ENCODE data around the gene SIGLEC10.

SIGLEC10 gene

DNA sequence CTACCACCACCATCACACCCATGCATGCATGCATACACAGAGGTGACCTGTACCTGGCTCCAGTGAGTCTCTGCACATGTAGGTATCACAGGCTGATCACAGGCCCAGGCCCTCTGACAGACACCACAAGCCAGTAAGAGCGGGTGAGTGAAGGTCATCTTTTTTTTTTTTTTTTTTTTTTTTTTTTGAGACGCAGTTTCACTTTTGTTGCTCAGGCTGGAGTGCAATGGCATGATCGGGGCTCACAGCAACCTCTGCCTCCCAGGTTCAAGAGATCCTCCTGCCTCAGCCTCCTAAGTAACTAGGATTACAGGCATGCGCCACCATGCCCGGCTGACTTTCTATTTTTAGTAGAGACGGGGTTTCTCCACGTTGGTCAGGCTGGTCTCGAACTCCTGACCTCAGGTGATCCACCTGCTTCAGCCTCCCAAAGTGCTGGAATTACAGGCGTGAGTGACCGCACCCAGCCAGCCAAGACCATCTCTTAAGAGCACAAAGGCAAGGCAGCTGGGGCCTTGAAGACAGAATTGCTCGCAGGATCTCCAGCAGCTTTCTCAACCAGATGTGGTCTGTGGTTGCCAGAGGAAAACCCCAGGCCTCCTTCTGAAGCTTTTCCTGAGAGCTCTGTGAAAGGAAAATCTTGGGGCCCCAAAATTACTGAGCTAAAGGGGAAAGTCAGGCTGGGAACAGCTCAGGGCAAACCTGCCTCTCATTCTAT lies 41.8 kb downstream of the SIGLEC10 start:
- Histone ChIP-seq H3K27me3 (ENCODE audit: insufficient read depth, low read depth, severe bottlenecking) (no peaks in the 10 kb centered on the region), H3K27ac (no peak overlapping the region), H3K9me3 (ENCODE audit: severe bottlenecking) (no peaks in the 10 kb centered on the region), H3K36me3 (no peaks in the 10 kb centered on the region), H3K4me3 (ENCODE audit: low read depth, low read length) (no peak overlapping the region)
- no peak for DNase-seq
- TF ChIP-seq, protein P1, sequence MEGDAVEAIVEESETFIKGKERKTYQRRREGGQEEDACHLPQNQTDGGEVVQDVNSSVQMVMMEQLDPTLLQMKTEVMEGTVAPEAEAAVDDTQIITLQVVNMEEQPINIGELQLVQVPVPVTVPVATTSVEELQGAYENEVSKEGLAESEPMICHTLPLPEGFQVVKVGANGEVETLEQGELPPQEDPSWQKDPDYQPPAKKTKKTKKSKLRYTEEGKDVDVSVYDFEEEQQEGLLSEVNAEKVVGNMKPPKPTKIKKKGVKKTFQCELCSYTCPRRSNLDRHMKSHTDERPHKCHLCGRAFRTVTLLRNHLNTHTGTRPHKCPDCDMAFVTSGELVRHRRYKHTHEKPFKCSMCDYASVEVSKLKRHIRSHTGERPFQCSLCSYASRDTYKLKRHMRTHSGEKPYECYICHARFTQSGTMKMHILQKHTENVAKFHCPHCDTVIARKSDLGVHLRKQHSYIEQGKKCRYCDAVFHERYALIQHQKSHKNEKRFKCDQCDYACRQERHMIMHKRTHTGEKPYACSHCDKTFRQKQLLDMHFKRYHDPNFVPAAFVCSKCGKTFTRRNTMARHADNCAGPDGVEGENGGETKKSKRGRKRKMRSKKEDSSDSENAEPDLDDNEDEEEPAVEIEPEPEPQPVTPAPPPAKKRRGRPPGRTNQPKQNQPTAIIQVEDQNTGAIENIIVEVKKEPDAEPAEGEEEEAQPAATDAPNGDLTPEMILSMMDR (IDR thresholded peaks at IDR 0.05; ENCODE audit: low read depth, low read length): no peak

DNA sequence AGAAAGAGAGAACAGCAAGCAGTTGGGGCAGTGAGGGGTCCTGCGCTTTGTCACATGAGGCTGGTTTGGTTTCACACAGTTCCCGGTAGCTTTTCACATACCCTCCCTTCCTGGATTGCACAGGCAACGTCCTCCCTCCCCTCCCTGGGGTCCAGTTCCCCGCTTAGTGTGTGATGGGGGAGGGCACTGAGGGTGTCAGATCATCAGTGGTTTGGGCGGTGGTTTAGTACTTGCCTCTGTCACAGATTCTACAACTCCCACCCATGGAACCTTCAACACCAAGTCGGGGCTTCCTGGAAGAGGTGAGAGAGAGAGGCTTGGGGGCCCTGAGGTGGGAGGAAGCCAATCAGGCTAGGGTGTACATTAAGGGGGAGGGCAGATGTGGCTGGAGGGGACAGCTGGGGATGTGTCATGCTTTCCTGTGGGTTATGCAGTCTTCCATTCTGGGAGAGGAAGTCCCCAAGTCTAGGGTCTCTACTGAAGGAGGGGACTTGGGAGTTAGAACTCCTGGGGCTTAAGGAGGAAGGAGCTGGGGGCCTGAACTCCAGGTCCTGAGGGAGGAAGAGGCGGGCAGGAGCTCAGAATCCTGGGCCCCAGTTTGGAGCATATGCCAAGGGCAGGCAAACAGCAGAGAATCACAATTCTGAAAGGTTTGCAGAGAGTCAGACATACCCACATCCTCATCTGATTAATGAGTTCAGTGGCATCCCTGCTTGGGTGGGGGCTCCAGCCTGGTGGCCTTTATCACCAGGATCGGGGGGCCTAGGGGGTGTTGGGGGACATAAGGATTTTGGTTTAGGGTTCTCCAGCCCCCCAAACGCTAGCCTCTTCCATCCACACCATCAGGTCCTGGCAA lies 44.6 kb downstream of the SIGLEC10 start, which contains the start of gene NKG7:
TSS of gene NKG7 (minus strand) at position 6 of the 856 bp plus-strand sequence. CDS start 119 bp downstream, outside the sequence.
- Histone ChIP-seq H3K4me3 (ENCODE audit: low read depth, low read length) (no peak within 1 kb of the TSS), H3K27me3 (ENCODE audit: insufficient read depth, low read depth, severe bottlenecking) (no peaks in the 10 kb centered on the region), H3K27ac (no peak within 1 kb of the TSS), H3K9me3 (ENCODE audit: severe bottlenecking) (no peaks in the 10 kb centered on the region), H3K36me3 (no peaks in the 10 kb centered on the region)
- TF ChIP-seq, protein P1 (IDR thresholded peaks at IDR 0.05; ENCODE audit: low read depth, low read length): no peak
- no peak for DNase-seq

DNA sequence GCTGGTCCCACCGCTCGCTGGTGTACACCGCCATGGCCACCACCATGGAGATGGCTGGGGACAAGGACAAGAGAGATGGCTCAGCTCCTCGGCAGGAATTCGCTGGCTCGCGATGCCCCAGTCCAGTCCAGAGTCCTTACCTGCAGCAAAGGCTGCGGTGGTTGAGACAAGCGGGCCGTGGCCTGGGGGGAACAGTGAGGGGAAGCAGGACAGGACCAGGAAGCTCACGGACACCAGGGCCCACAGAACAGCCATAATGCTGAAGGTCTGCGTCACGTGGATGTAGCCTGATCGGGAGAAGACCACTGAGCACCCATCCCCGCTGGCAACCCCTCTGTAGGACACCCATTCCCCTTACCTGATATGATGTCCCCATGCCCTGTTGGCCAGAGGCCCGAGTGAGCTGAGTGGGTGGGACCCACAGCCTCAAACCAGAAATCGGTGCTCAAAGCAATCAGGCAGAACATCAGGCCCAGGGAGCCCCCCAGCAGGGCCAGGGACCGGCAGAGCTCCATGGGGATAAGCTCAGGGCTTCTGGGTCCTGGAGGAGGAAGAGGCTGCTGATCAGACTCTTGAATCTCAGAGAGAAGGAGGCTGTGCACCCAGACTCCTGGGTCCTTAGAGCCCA lies 45.3 kb downstream of the SIGLEC10 start:
- Histone ChIP-seq H3K36me3 (no peaks in the 10 kb centered on the region), H3K9me3 (ENCODE audit: severe bottlenecking) (no peaks in the 10 kb centered on the region), H3K4me3 (ENCODE audit: low read depth, low read length) (no peak overlapping the region), H3K27me3 (ENCODE audit: insufficient read depth, low read depth, severe bottlenecking) (no peaks in the 10 kb centered on the region), H3K27ac (no peak overlapping the region)
- TF ChIP-seq, protein P1 (IDR thresholded peaks at IDR 0.05; ENCODE audit: low read depth, low read length): no peak
- no peak for DNase-seq

DNA sequence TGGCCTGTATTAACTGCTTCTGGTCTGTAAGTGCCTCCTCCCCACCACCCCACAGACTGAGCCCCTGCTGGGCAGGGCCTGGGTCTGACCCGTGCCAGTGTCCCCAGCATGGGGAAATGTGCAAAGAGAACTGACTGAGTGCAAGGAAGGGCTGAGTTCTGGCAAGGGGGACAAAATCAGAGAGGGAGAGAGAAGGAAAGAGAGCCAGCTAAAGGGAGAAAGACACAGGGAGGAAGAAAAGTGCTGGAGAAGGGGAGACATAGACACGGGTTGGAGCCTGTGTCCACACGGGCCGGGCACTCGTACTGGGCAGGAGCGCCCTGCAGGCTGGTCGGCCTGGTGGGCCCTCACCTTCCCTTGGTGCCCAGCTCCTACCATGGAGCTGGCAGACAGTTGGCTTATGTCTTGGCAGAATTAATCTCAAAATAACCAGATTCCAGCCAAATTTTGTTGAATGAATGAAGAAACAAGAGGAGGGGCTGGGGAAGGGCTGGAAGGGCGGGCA lies 46.2 kb downstream of the SIGLEC10 start:
- no peak for DNase-seq
- TF ChIP-seq, protein P1 (IDR thresholded peaks at IDR 0.05; ENCODE audit: low read depth, low read length): no peak
- H3K27ac ChIP-seq: no peak overlapping the region
- H3K36me3 ChIP-seq: no peaks in the 10 kb centered on the region
- no peaks in the 10 kb centered on the region for H3K27me3 ChIP-seq (ENCODE audit: insufficient read depth, low read depth, severe bottlenecking)
- no peaks in the 10 kb centered on the region for H3K9me3 ChIP-seq (ENCODE audit: severe bottlenecking)
- no peak overlapping the region for H3K4me3 ChIP-seq (ENCODE audit: low read depth, low read length)

DNA sequence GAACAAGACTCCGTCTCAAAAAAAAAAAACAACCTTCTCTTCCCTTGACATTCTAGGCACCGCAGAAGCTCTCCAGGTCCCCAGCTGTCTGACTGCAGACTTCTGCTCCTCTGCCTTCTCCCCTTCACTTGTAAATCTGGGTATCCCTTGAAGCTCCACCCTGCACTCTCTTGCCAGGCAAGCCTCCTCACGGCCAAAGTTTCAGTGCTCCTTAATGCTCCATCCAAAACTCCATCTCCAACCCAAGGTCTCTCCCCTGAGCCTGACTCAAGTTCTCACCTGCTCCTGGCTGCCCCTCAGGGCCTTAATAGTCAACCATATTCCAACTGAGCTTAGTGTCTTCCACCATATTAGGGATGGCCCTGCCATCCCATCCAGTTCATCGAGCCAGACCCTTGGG lies 47.2 kb downstream of the SIGLEC10 start:
- Histone ChIP-seq H3K27me3 (ENCODE audit: insufficient read depth, low read depth, severe bottlenecking) (no peaks in the 10 kb centered on the region), H3K9me3 (ENCODE audit: severe bottlenecking) (no peaks in the 10 kb centered on the region), H3K36me3 (no peaks in the 10 kb centered on the region), H3K27ac (no peak overlapping the region), H3K4me3 (ENCODE audit: low read depth, low read length) (no peak overlapping the region)
- TF ChIP-seq, protein P1 (IDR thresholded peaks at IDR 0.05; ENCODE audit: low read depth, low read length): no peak
- no peak for DNase-seq
